Chondrocyte (in vitro differentiated cells): ENCODE measurements around the gene SFI1. TPM values are rescaled to one million over a fixed set of nuclear protein-coding genes. Genes with fewer than 3 reads are reported as not detected.
A peak's percentile ranks its signal among the peaks of the same experiment; 100 is the strongest.

Experiments used
- DNase-seq: peaks from one replicate; pipeline ENCODE4 v3.0.0; 2021; ENCODE audit warnings: mixed read lengths, low spot score
- H3K27ac Mint-ChIP-seq: one replicate; pipeline ENCODE4 v1.8.0; 2021; ENCODE audit warnings: mild to moderate bottlenecking, moderate library complexity, mixed read lengths; ENCODE audit not compliant: unreplicated experiment
- H3K27me3 Mint-ChIP-seq: 2 replicates; pipeline ENCODE4 v1.8.0; 2021; ENCODE audit warnings: low read depth, mixed read lengths
- H3K36me3 Mint-ChIP-seq: 2 replicates; pipeline ENCODE4 v1.8.0; 2021; ENCODE audit warnings: low read depth, mixed read lengths
- H3K4me1 Mint-ChIP-seq: 2 replicates; pipeline ENCODE4 v1.8.0; 2021; ENCODE audit warnings: low read depth, mild to moderate bottlenecking, mixed read lengths
- H3K4me3 Mint-ChIP-seq: one replicate; pipeline ENCODE4 v1.8.0; 2021; ENCODE audit warnings: mild to moderate bottlenecking, moderate library complexity, mixed read lengths; ENCODE audit not compliant: unreplicated experiment
- H3K9me3 Mint-ChIP-seq: 2 replicates; pipeline ENCODE4 v1.8.0; 2021; ENCODE audit warnings: low read depth, mixed read lengths
- CTCF ChIP-seq: fragments of 200-600 bp; sonication (generic); IDR thresholded peaks from 2 replicates; pipeline ENCODE4 v1.5.0; 2021; ENCODE audit warnings: antibody characterized with exemption, mild to moderate bottlenecking, moderate library complexity
- total RNA-seq: library from RNA; stranded (reverse); gene quantifications from 3 replicates; pipeline ENCODE4 v1.2.1, GENCODE V29; 2021

SFI1 gene
- total RNA-seq, 1 donor from 2014 or later: 20.3 TPM

- peak overlapping the region; percentile 84 for H3K27ac Mint-ChIP-seq
- H3K4me3 Mint-ChIP-seq: no peak overlapping the region
- peaks cover 27% of the 10 kb centered on the region for H3K4me1 Mint-ChIP-seq
- DNase-seq: no peak
- H3K36me3 Mint-ChIP-seq: peaks cover 3% of the 10 kb centered on the region
- TF ChIP-seq CTCF: no peak
- H3K27me3 Mint-ChIP-seq: no peaks in the 10 kb centered on the region
- no peaks in the 10 kb centered on the region for H3K9me3 Mint-ChIP-seq
These were observed 154.1 kb downstream of the SFI1 start for GRCh38 chr22:31650391-31650790.

GRCh38 chr22:31651664-31652063 lies 155.3 kb downstream of the SFI1 start:
- Mint-ChIP-seq H3K27ac (no peak overlapping the region), H3K36me3 (no peaks in the 10 kb centered on the region), H3K4me1 (peaks cover 19% of the 10 kb centered on the region), H3K9me3 (no peaks in the 10 kb centered on the region), H3K4me3 (no peak overlapping the region), H3K27me3 (no peaks in the 10 kb centered on the region)
- no peak for TF ChIP-seq CTCF
- DNase-seq: no peak

- no peaks in the 10 kb centered on the region for H3K27me3 Mint-ChIP-seq
- no peaks in the 10 kb centered on the region for H3K36me3 Mint-ChIP-seq
- H3K27ac Mint-ChIP-seq: no peak overlapping the region
- DNase-seq: no peak
- H3K4me1 Mint-ChIP-seq: peaks cover 16% of the 10 kb centered on the region
- no peak overlapping the region for H3K4me3 Mint-ChIP-seq
- TF ChIP-seq CTCF: no peak
- no peaks in the 10 kb centered on the region for H3K9me3 Mint-ChIP-seq
These were observed 155.8 kb downstream of the SFI1 start for GRCh38 chr22:31652088-31652487.

DNA sequence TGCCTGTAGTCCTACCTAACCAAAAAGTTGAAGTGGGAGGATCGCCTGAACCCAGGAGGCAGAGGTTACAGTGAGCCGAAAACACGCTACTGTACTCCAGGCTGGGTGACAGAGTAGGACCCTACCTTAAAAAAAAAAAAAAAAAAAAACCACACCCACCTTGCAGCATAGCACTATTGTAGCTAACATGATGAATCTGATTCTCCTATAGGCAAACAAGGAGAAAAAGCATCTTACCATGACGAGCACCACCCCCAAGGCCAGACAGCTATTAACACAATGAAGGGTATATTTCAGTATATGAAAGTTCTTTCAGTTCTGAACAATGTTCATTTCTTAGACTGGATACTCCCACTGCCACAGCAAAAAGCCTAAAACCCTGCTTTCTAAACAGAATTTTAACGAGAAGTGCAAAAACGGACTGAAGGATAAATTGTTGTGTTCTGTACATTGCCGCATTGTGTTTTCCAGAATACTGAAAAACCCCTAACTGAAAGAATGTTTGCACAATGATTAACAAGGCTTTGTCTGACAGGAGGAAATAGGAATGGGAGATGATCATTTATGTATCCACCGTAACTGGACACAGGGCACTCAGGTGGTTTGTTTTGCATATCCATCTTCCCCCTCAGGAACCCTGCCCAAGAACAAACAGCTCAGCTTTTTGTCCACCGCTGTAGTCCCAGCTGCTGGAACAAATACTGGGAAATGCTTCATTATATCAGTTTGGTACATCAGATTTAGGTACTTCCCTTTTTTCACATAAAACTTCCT lies 156.8 kb downstream of the SFI1 start:
- no peak for DNase-seq
- no peak overlapping the region for H3K27ac Mint-ChIP-seq
- H3K9me3 Mint-ChIP-seq: no peaks in the 10 kb centered on the region

DNA sequence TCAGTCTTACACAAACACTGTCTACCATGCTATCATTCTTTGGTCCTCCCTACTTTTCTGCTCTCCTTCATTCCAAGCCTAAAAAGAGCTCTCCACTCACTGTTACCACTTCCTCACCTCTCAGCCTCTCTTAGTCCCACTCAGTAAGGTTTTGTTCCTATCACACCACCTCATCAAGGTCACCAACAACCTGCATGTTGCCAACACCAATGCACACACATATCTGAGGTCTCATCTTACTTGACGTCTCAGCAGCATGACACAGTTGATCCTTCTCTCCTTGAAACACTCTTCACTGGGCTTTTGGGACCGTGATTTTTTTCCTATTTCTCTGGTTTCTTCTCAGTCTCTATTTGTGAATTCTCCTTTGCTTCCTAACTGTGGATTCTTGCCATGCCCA lies 157.6 kb downstream of the SFI1 start:
- Mint-ChIP-seq H3K36me3 (no peaks in the 10 kb centered on the region), H3K4me3 (no peak overlapping the region), H3K9me3 (no peaks in the 10 kb centered on the region), H3K27me3 (no peaks in the 10 kb centered on the region), H3K4me1 (peaks cover 18% of the 10 kb centered on the region), H3K27ac (no peak overlapping the region)
- DNase-seq: no peak
- no peak for TF ChIP-seq CTCF

More for the DNA sequence above, 156.8 kb downstream of the SFI1 start:
- H3K36me3 Mint-ChIP-seq: no peaks in the 10 kb centered on the region
- H3K27me3 Mint-ChIP-seq: no peaks in the 10 kb centered on the region
- H3K4me1 Mint-ChIP-seq: peaks cover 16% of the 10 kb centered on the region
- H3K4me3 Mint-ChIP-seq: no peak overlapping the region
- TF ChIP-seq CTCF: no peak
